OCI-LY7 (cell line): Measurements from ENCODE around the gene COBLL1.

Source experiments
- EZH2phosphoT487 ChIP-seq: fragments of 200-600 bp; sonication (generic); IDR thresholded peaks from 2 replicates; pipeline ENCODE4 v1.6.1; 2018; ENCODE audit warnings: low read depth, borderline replicate concordance, mild to moderate bottlenecking, mixed run types, antibody characterized with exemption, low read length, moderate library complexity, mixed read lengths
- TF ChIP-seq, protein P1 (sequence below): fragments of 200-600 bp; sonication (generic); conservative IDR thresholded peaks from 2 replicates; pipeline ENCODE4 v1.5.1; 2014; ENCODE audit warnings: mild to moderate bottlenecking, antibody characterized with exemption, low read length, moderate library complexity, mixed read lengths

DNA sequence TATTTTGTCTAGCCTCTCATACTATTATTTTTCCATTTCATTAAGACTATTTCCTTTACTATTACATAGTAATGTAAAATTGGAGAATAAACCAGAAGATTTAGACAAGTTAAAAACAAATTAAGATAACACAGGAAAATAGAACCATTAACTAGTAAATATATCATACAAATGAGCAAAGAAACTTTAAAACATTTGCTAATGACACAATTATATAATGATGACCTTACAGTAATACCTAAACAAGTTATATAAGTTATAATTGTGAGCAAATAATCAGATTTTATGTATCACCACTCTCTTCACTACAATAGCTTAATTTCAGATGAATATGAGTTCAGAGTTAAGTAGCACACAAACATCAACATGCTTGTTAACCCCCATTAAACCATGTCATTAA, 147.8 kb downstream of the COBLL1 start:
- TF ChIP-seq, protein P1, sequence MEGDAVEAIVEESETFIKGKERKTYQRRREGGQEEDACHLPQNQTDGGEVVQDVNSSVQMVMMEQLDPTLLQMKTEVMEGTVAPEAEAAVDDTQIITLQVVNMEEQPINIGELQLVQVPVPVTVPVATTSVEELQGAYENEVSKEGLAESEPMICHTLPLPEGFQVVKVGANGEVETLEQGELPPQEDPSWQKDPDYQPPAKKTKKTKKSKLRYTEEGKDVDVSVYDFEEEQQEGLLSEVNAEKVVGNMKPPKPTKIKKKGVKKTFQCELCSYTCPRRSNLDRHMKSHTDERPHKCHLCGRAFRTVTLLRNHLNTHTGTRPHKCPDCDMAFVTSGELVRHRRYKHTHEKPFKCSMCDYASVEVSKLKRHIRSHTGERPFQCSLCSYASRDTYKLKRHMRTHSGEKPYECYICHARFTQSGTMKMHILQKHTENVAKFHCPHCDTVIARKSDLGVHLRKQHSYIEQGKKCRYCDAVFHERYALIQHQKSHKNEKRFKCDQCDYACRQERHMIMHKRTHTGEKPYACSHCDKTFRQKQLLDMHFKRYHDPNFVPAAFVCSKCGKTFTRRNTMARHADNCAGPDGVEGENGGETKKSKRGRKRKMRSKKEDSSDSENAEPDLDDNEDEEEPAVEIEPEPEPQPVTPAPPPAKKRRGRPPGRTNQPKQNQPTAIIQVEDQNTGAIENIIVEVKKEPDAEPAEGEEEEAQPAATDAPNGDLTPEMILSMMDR, result no peak
- TF ChIP-seq EZH2phosphoT487, result no peak
